Sigmoid colon (tissue), 4 donors: ENCODE data around the gene CBFA2T3.

ENCODE experiments used
- CTCF ChIP-seq, 4 experiments: fragments of 450-650 bp in 3 of 4; fragments of 200-600 bp in 1 of 4; IDR thresholded peaks; one replicate each; pipeline ENCODE4 v1.5.1; 2016 to 2019; ENCODE audit warnings: antibody characterized with exemption in 4 of 4, mild to moderate bottlenecking in 3 of 4, moderate library complexity in 2 of 4
- EP300 ChIP-seq, 4 donors: sonication (generic); formaldehyde crosslinking; IDR thresholded peaks; one replicate each; pipeline ENCODE4 v1.6.1; 2017; ENCODE audit warnings: antibody characterized with exemption in 4 of 4
- POLR2A ChIP-seq, 2 donors: fragments of 450-650 bp; IDR thresholded peaks; one replicate each; pipeline ENCODE4 v1.6.1; 2016; ENCODE audit warnings: antibody characterized with exemption in 2 of 2, mild to moderate bottlenecking in 2 of 2, moderate library complexity in 2 of 2
- POLR2AphosphoS5 ChIP-seq, 4 donors: sonication (generic); formaldehyde crosslinking; IDR thresholded peaks; one replicate each; pipeline ENCODE4 v1.6.1; 2017; ENCODE audit warnings: antibody characterized with exemption in 4 of 4

- TF ChIP-seq CTCF (IDR thresholded peaks at IDR 0.05) (no peak), POLR2A (IDR thresholded peaks at IDR 0.05) (no peak), POLR2AphosphoS5 (IDR thresholded peaks at IDR 0.05) (no peak), EP300 (IDR thresholded peaks at IDR 0.05) (no peak)
Measured at GRCh38 chr16:88975511-88976061, 1.4 kb downstream of the CBFA2T3 start.
